ENCODE measurements around the gene STK32B.

Gene STK32B

GRCh38 chr4:5203309-5203992, 152.2 kb downstream of the STK32B start (continued):
- TF ChIP-seq ZNF280D (tag by site-specific recombination; IDR thresholded peaks at IDR 0.05) = no peak

- ChIA-PET CTCF (no interaction called here), POLR2A (no interaction called here)
- Histone ChIP-seq H3K9me3 (ENCODE audit: control insufficient read depth, insufficient read depth, low read depth, low read length) (no peaks in the 10 kb centered on the region), H3K4me3 (ENCODE audit: low read depth, low read length) (no peak overlapping the region), H3K36me3 (ENCODE audit: control insufficient read depth in 2 of 2, insufficient read depth in 1 of 2, low read length in 2 of 2) (no peaks in the 10 kb centered on the region), H3K4me1 (ENCODE audit: control insufficient read depth, insufficient read depth, low read length) (no peaks in the 10 kb centered on the region), H3K27ac (ENCODE audit: extremely low read depth, low read depth, low read length) (no peak overlapping the region)
- TF ChIP-seq ZNF544 (tag by site-specific recombination; IDR thresholded peaks at IDR 0.05) (no peak), PRDM2 (tag by site-specific recombination; IDR thresholded peaks at IDR 0.05; ENCODE audit: borderline replicate concordance) (no peak), ZNF391 (tag by site-specific recombination; IDR thresholded peaks at IDR 0.05; ENCODE audit: borderline replicate concordance, low read depth) (no peak), ZSCAN5A (tag by site-specific recombination; IDR thresholded peaks at IDR 0.05) (no peak), ZNF140 (tag by site-specific recombination; IDR thresholded peaks at IDR 0.05) (no peak), ZXDB (tag by site-specific recombination; IDR thresholded peaks at IDR 0.05) (no peak), SETDB1 (IDR thresholded peaks at IDR 0.05; ENCODE audit: insufficient read length, low read length) (no peak), ZBTB1 (tag by site-specific recombination; IDR thresholded peaks at IDR 0.05) (no peak), ZNF23 (tag by site-specific recombination; IDR thresholded peaks at IDR 0.05; ENCODE audit: borderline replicate concordance) (no peak), ZNF394 (tag by site-specific recombination; IDR thresholded peaks at IDR 0.05; ENCODE audit: borderline replicate concordance) (no peak), HOXC10 (CRISPR knock-in tag; IDR thresholded peaks at IDR 0.05) (no peak), ZNF19 (tag by site-specific recombination; IDR thresholded peaks at IDR 0.05; ENCODE audit: low read depth) (no peak), ZNF639 (tag by site-specific recombination; IDR thresholded peaks at IDR 0.05) (no peak), SP3 (tag by site-specific recombination; IDR thresholded peaks at IDR 0.05) (no peak), ZSCAN4 (tag by site-specific recombination; IDR thresholded peaks at IDR 0.05) (no peak), ZNF274 (IDR thresholded peaks at IDR 0.05; ENCODE audit: low read length) (no peak), ZNF274 (tag by site-specific recombination; IDR thresholded peaks at IDR 0.05; ENCODE audit: borderline replicate concordance) (no peak), PRDM1 (tag by site-specific recombination; IDR thresholded peaks at IDR 0.05) (no peak), ZNF18 (tag by site-specific recombination; IDR thresholded peaks at IDR 0.05) (no peak), ZNF214 (tag by site-specific recombination; IDR thresholded peaks at IDR 0.05; ENCODE audit: borderline replicate concordance) (no peak)
These were observed 152.7 kb downstream of the STK32B start for GRCh38 chr4:5203993-5204310.

All from HEK293 (cell line).